Neural progenitor cell (in vitro differentiated cells): Measurements from ENCODE around the gene ST6GAL1. TPM values are rescaled to one million over a fixed set of nuclear protein-coding genes. Genes with fewer than 3 reads are reported as not detected.
"Not testable (repeated sequence)": the region's sequence is repeated elsewhere in the genome, so short reads cannot be mapped to it uniquely, and the experiment has no call there.

Experiments
- DNase-seq: peaks from one replicate; pipeline ENCODE4 v3.0.0-alpha.2; 2016; ENCODE audit warnings: low spot score
- H2AFZ ChIP-seq: fragments of 200-600 bp; sonication (generic); replicated peaks from 2 replicates; pipeline ENCODE4 v1.6.1; 2016; ENCODE audit warnings: antibody characterized with exemption
- H3F3A ChIP-seq: fragments of 200-600 bp; sonication (generic); 2 replicates; pipeline ENCODE4 v1.6.1; 2016; ENCODE audit warnings: antibody characterized with exemption, low read depth
- H3K27ac ChIP-seq: fragments of 200-600 bp; sonication (generic); 2 replicates; pipeline ENCODE4 v1.5.1; 2016; ENCODE audit warnings: mild to moderate bottlenecking
- H3K27me3 ChIP-seq: fragments of 200-600 bp; sonication (generic); 2 replicates; pipeline ENCODE4 v1.6.1; 2016; ENCODE audit warnings: mild to moderate bottlenecking, moderate library complexity
- H3K36me3 ChIP-seq: fragments of 200-600 bp; sonication (generic); 2 replicates; pipeline ENCODE4 v1.5.1; 2016
- H3K4me1 ChIP-seq: fragments of 200-600 bp; sonication (generic); 2 replicates; pipeline ENCODE4 v1.6.1; 2016; ENCODE audit warnings: mixed run types
- H3K4me2 ChIP-seq: fragments of 200-600 bp; sonication (generic); 2 replicates; pipeline ENCODE4 v1.6.1; 2016
- H3K4me3 ChIP-seq: fragments of 200-600 bp; sonication (generic); 2 replicates; pipeline ENCODE4 v1.5.1; 2016
- H3K79me2 ChIP-seq: fragments of 200-600 bp; sonication (generic); 2 replicates; pipeline ENCODE4 v1.6.1; 2016; ENCODE audit warnings: low read depth
- H3K9ac ChIP-seq: fragments of 200-600 bp; sonication (generic); 2 replicates; pipeline ENCODE4 v1.6.1; 2016
- H3K9me3 ChIP-seq: fragments of 200-600 bp; sonication (generic); 2 replicates; pipeline ENCODE4 v1.5.1; 2016; ENCODE audit warnings: low read depth
- H4K20me1 ChIP-seq: fragments of 200-600 bp; sonication (generic); 2 replicates; pipeline ENCODE4 v1.6.1; 2016; ENCODE audit warnings: low read depth
- H3K27ac Mint-ChIP-seq: 3 replicates; pipeline ENCODE4 v1.8.0; 2021; ENCODE audit warnings: mixed read lengths
- H3K27me3 Mint-ChIP-seq: 2 replicates; pipeline ENCODE4 v1.8.0; 2022; ENCODE audit warnings: low read depth, mild to moderate bottlenecking, inconsistent platforms, moderate library complexity, mixed read lengths; ENCODE audit not compliant: insufficient read depth
- H3K36me3 Mint-ChIP-seq: 3 replicates; pipeline ENCODE4 v1.8.0; 2021; ENCODE audit warnings: mixed read lengths
- H3K4me1 Mint-ChIP-seq: 3 replicates; pipeline ENCODE4 v1.8.0; 2021; ENCODE audit warnings: mixed read lengths
- H3K4me3 Mint-ChIP-seq: 3 replicates; pipeline ENCODE4 v1.8.0; 2021; ENCODE audit warnings: mild to moderate bottlenecking, moderate library complexity, mixed read lengths
- H3K9me3 Mint-ChIP-seq: 3 replicates; pipeline ENCODE4 v1.8.0; 2020; ENCODE audit warnings: mixed read lengths
- CTCF ChIP-seq: fragments of 200-600 bp; sonication (generic); IDR thresholded peaks from 2 replicates; pipeline ENCODE4 v1.5.1; 2017; ENCODE audit warnings: antibody characterized with exemption, mild to moderate bottlenecking
- EZH2 ChIP-seq: fragments of 200-600 bp; sonication (generic); IDR thresholded peaks from 2 replicates; pipeline ENCODE4 v1.6.1; 2017; ENCODE audit warnings: antibody characterized with exemption, mild to moderate bottlenecking, moderate library complexity
- EZH2phosphoT487 ChIP-seq: fragments of 200-600 bp; sonication (generic); IDR thresholded peaks from 2 replicates; pipeline ENCODE4 v1.6.1; 2017; ENCODE audit warnings: antibody characterized with exemption
- total RNA-seq: library from RNA; depleted of rRNA; stranded (reverse); fragments of >200 nt; gene quantifications from 2 replicates; pipeline ENCODE4 v1.2.3, GENCODE V29; 2015; ENCODE audit warnings: low replicate concordance

Gene ST6GAL1
- total RNA-seq, 1 donor from 2014 or later = 27.3 TPM

GRCh38 chr3:187006864-187007630 lies 76.7 kb downstream of the ST6GAL1 start:
- Histone ChIP-seq H3K27ac (no peak overlapping the region), H3K79me2 (no peaks in the 10 kb centered on the region), H3K9me3 (no peaks in the 10 kb centered on the region), H3K4me3 (no peak overlapping the region), H3K27me3 (no peaks in the 10 kb centered on the region), H3K4me2 (no peak overlapping the region), H3K4me1 (no peaks in the 10 kb centered on the region), H2AFZ (no peak overlapping the region), H3K9ac (no peak overlapping the region), H3K36me3 (no peaks in the 10 kb centered on the region), H3F3A (no peaks in the 10 kb centered on the region), H4K20me1 (no peaks in the 10 kb centered on the region)
- H3K9me3 Mint-ChIP-seq = no peaks in the 10 kb centered on the region
- H3K27ac Mint-ChIP-seq = no peak overlapping the region
- H3K27me3 Mint-ChIP-seq = peaks cover 3% of the 10 kb centered on the region
- peaks cover 16% of the 10 kb centered on the region for H3K36me3 Mint-ChIP-seq
- no peak for TF ChIP-seq EZH2phosphoT487
- no peak for TF ChIP-seq EZH2
- no peak for TF ChIP-seq CTCF
- no peak for DNase-seq
- no peak overlapping the region for H3K4me3 Mint-ChIP-seq
- H3K4me1 Mint-ChIP-seq = no peaks in the 10 kb centered on the region

DNA sequence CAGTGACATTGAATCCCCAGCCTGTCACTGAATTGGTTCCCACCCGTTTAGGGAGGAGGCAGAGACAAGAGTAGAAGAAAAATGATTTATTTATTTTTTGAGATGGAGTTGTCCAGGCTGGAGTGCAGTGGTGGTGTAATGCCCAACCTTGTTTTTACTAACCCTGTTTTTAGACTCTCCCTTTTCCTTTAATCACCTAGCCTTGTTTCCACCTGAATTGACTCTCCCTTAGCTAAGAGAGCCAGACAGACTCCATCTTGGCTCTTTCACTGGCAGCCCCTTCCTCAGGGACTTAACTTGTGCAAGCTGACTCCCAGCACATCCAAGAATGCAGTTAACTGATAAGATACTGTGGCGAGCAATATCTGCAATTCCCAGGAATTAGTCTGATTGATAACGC lies 80.1 kb downstream of the ST6GAL1 start:
- H3K4me3 Mint-ChIP-seq, H3K79me2 ChIP-seq, H3K4me1 ChIP-seq, H3K36me3 ChIP-seq, H3K27ac ChIP-seq, H3K27me3 ChIP-seq, DNase-seq, H3F3A ChIP-seq, H3K27me3 Mint-ChIP-seq, H3K9me3 Mint-ChIP-seq, H4K20me1 ChIP-seq, H3K4me3 ChIP-seq, H3K4me2 ChIP-seq, H3K4me1 Mint-ChIP-seq, H3K9ac ChIP-seq, H3K9me3 ChIP-seq, H2AFZ ChIP-seq, H3K27ac Mint-ChIP-seq: not testable (repeated sequence)
- peaks cover 13% of the 10 kb centered on the region for H3K36me3 Mint-ChIP-seq

- Mint-ChIP-seq H3K27ac (peak overlapping the region; percentile 31), H3K9me3 (no peaks in the 10 kb centered on the region), H3K27me3 (peaks cover 3% of the 10 kb centered on the region), H3K36me3 (peaks cover 11% of the 10 kb centered on the region), H3K4me1 (no peaks in the 10 kb centered on the region), H3K4me3 (no peak overlapping the region)
- no peaks in the 10 kb centered on the region for H3F3A ChIP-seq
- TF ChIP-seq CTCF = no peak
- TF ChIP-seq EZH2 = no peak
- TF ChIP-seq EZH2phosphoT487 = no peak
- no peak overlapping the region for H3K9ac ChIP-seq
- no peak for DNase-seq
- H3K36me3 ChIP-seq = no peaks in the 10 kb centered on the region
- no peaks in the 10 kb centered on the region for H4K20me1 ChIP-seq
- no peak overlapping the region for H3K4me2 ChIP-seq
- H3K27me3 ChIP-seq = no peaks in the 10 kb centered on the region
- no peaks in the 10 kb centered on the region for H3K4me1 ChIP-seq
- H3K4me3 ChIP-seq = no peak overlapping the region
- no peak overlapping the region for H2AFZ ChIP-seq
- no peak overlapping the region for H3K27ac ChIP-seq
- H3K9me3 ChIP-seq = no peaks in the 10 kb centered on the region
- no peaks in the 10 kb centered on the region for H3K79me2 ChIP-seq
Observed at GRCh38 chr3:187011915-187012314, 81.6 kb downstream of the ST6GAL1 start.

- Histone ChIP-seq H3K79me2 (no peaks in the 10 kb centered on the region), H3K36me3 (no peaks in the 10 kb centered on the region), H3K9me3 (no peaks in the 10 kb centered on the region), H3K27ac (no peak overlapping the region), H2AFZ (no peak overlapping the region), H3K4me2 (no peak overlapping the region), H3K9ac (no peak overlapping the region), H3K4me1 (no peaks in the 10 kb centered on the region), H3K27me3 (no peaks in the 10 kb centered on the region), H3F3A (no peaks in the 10 kb centered on the region), H4K20me1 (no peaks in the 10 kb centered on the region), H3K4me3 (no peak overlapping the region)
- Mint-ChIP-seq H3K27ac (no peak overlapping the region), H3K27me3 (peaks cover 3% of the 10 kb centered on the region), H3K36me3 (peaks cover 9% of the 10 kb centered on the region), H3K4me1 (no peaks in the 10 kb centered on the region), H3K9me3 (no peaks in the 10 kb centered on the region), H3K4me3 (no peak overlapping the region)
- DNase-seq = no peak
- TF ChIP-seq CTCF (no peak), EZH2phosphoT487 (no peak), EZH2 (no peak)
Observed at GRCh38 chr3:187012609-187013051, 82.3 kb downstream of the ST6GAL1 start.
